Stimulated activated CD8-positive, alpha-beta memory T cell treated with anti-CD3 and anti-CD28 coated beads, Interleukin-7, amount 100 ng/mL, for 4 hours (primary cell): ENCODE results near the gene ZMIZ1.

Source experiments
- DNase-seq, 2 donors: peaks; one replicate each; pipeline ENCODE4 v3.0.0-alpha.2; 2020; ENCODE audit warnings: low read depth in 2 of 2

The ZMIZ1 gene

GRCh38 chr10:79137300-79137756, 68.6 kb downstream of the ZMIZ1 start:
- no peak for DNase-seq

- DNase-seq, result peak; percentile 13 to 16
These were observed 69.1 kb downstream of the ZMIZ1 start for GRCh38 chr10:79137826-79138225.

- no peak for DNase-seq
These were observed 69.8 kb downstream of the ZMIZ1 start for GRCh38 chr10:79138449-79139123.

- no peak for DNase-seq
These were observed 70.5 kb downstream of the ZMIZ1 start for GRCh38 chr10:79139124-79139835.

- DNase-seq, result no peak
These were observed 71.5 kb downstream of the ZMIZ1 start for GRCh38 chr10:79140085-79140793.

- no peak for DNase-seq
These were observed 72.1 kb downstream of the ZMIZ1 start for GRCh38 chr10:79140855-79141254.

GRCh38 chr10:79142064-79142491, 73.3 kb downstream of the ZMIZ1 start:
- DNase-seq, result no peak

GRCh38 chr10:79142522-79143309, 74.0 kb downstream of the ZMIZ1 start:
- no peak for DNase-seq

- DNase-seq, result no peak
These were observed 75.1 kb downstream of the ZMIZ1 start for GRCh38 chr10:79143879-79144278.

GRCh38 chr10:79144351-79145173, 75.8 kb downstream of the ZMIZ1 start:
- no peak for DNase-seq

- no peak for DNase-seq
These were observed 76.4 kb downstream of the ZMIZ1 start for GRCh38 chr10:79145174-79145483.

- no peak for DNase-seq
These were observed 77.0 kb downstream of the ZMIZ1 start for GRCh38 chr10:79145517-79146470.

- no peak for DNase-seq
These were observed 77.9 kb downstream of the ZMIZ1 start for GRCh38 chr10:79146611-79147130.

- DNase-seq, result no peak
These were observed 78.5 kb downstream of the ZMIZ1 start for GRCh38 chr10:79147306-79147705.

- no peak for DNase-seq
These were observed 79.2 kb downstream of the ZMIZ1 start for GRCh38 chr10:79147796-79148451.

GRCh38 chr10:79148452-79149344, 79.9 kb downstream of the ZMIZ1 start:
- DNase-seq, result no peak

GRCh38 chr10:79149345-79149661, 80.5 kb downstream of the ZMIZ1 start:
- DNase-seq, result no peak
